Stimulated activated CD4-positive, alpha-beta T cell treated with anti-CD3 and anti-CD28 coated beads, Interleukin-1b, Interleukin-23, amount 100 ng/mL, for 1 hour (primary cell): ENCODE measurements around the gene LMO3.
"Not testable (repeated sequence)": the region's sequence is repeated elsewhere in the genome, so short reads cannot be mapped to it uniquely, and the experiment has no call there.

ENCODE experiments used
- DNase-seq, 2 donors: peaks; one replicate each; pipeline ENCODE4 v3.0.0-alpha.2; 2020; ENCODE audit warnings: low read depth in 2 of 2

Gene LMO3

DNA sequence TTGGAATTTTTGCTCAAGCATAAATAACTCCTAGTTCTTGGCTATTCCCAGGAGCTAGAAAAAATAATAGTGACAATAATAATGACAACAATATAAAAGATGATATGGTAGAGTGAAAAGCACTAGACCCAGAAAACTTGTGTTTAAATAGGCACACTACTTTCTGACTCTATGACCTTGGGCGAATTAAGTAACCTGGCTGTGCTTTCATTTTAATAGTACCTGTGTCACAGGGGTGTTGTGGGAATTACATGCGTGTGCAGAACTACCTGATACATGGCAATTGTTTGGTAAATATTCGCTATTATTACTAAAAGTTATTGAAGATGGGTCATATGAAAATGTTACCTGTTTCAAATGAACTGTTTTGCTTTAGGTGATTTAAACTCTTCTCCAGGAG lies 60.1 kb downstream of the LMO3 start:
- DNase-seq = no peak

DNA sequence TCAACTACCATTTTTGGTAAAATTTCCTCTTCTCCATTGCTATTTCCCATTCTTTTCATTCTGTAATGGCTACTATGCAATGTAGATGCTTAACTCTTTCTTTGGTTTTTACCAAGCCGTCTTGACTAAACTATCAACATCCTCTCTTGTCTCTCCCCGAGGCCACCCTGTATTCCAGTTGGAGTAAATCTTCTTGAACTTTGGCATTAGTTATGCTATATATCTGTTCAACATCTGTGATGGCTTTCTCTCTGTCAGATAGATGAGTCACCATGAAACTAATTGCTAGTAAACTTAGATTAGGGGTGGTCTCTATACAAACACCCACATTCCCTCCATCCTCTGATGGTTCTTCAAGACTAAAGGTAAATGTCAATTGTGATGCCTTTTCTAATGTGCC lies 63.4 kb downstream of the LMO3 start:
- no peak for DNase-seq

GRCh38 chr12:16537652-16538051 lies 68.3 kb downstream of the LMO3 start:
- DNase-seq = not testable (repeated sequence)

GRCh38 chr12:16531621-16532020 lies 74.3 kb downstream of the LMO3 start:
- no peak for DNase-seq

DNA sequence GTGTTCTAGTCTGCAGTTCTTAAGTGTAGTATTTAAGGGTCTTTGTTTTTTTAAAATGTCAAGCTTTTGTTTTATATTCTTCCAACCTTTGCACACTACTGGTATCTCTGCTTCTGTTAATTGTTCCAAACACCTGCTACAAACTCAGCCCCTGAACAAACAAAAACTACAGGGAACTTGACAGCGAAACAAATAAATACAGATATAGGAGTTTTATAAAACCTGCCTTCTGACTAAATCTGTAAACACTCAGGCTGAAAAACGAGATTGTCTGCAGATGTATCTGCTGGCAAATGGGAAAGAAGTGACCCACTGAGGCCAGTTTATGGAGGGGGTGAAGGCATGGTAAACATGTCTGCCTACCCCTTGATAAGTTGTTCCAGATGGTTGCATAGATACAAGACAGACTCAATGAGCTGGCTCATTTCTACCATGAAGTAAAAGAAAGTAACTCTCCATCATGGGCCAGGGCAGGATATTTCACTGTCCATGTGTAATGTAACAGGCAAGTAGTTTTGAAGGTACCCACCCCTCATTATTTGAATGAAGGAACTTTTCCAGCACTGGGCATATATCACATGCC lies 75.6 kb downstream of the LMO3 start:
- no peak for DNase-seq

- no peak for DNase-seq
These were observed 79.3 kb downstream of the LMO3 start for GRCh38 chr12:16526693-16527092.

GRCh38 chr12:16524378-16524777 lies 81.6 kb downstream of the LMO3 start:
- DNase-seq = no peak

DNA sequence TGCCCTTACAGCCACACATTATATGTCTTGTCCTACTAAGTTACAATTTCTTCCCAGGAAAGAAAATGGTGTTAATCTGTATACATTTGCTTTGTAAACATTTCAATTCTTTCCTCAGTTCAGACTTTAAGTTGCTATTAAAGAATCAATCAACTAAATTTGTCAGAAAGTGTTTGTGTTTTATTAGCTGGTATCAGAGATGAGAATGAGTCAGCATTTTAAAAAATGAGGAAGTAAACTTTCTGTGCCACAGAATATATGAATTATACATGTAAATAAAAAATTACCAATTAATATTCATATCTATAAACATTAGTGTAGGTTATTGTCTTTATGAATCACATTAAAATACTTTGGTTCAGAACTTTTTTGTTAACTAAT lies 82.0 kb downstream of the LMO3 start:
- no peak for DNase-seq

- no peak for DNase-seq
These were observed 82.5 kb downstream of the LMO3 start for GRCh38 chr12:16523284-16523950.

GRCh38 chr12:16520328-16520727 lies 85.6 kb downstream of the LMO3 start:
- no peak for DNase-seq

DNA sequence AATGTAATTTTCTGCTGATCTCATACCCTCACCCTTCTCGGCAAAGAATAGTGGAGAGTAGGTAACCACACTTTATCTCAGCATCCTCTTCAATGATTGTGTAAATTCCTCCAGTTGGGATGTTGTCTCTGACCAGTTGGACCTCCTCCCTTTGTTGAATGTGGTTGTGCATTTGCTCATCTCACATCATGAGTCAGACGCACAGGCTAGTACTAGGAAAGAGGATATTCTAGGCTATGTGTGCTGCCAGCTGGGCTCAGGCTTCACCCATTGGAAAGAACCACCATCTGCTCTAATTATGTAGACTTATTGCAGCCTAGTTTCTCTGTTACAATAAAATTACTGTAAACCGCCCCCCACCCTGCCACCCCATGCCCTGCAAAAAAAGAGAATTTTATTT lies 90.3 kb downstream of the LMO3 start:
- DNase-seq = no peak

DNA sequence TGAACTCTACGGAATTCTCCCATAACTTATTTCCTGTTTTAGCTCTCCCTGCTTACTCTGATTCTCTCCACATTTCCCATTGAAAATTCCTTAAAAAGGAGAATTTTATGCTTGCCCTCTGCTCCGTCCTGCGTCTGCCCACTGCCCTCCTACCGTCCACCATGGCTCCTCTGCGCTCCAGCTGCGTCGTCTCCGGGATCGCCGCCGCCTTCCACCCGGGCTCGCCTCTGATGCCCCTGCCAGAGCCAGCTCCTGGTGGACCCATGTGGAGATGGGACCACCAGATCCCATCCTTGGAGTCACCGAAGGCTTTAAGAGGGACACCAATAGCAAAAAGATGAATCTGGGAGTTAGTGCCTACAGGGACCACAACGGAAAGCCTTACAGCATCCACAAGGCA lies 92.7 kb downstream of the LMO3 start:
- DNase-seq = no peak

DNA sequence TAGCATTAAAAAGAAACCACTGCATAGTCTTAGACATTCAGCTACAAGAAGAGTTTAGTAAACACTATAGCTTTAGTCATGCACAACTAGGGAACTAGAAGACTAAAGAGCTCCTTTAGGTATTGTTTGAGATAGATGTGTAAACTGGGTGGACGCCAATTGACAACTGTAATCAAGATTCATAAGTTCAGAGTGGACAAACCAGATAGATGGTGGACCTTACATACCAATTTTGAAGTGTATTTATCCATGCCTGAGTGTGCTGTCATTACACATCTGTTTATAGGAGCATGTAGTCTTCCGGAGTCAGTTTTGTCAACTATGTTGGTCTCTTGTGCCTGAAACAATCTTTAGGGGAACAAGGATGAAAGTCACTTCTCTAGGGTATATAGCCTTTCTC lies 96.6 kb downstream of the LMO3 start:
- no peak for DNase-seq

DNA sequence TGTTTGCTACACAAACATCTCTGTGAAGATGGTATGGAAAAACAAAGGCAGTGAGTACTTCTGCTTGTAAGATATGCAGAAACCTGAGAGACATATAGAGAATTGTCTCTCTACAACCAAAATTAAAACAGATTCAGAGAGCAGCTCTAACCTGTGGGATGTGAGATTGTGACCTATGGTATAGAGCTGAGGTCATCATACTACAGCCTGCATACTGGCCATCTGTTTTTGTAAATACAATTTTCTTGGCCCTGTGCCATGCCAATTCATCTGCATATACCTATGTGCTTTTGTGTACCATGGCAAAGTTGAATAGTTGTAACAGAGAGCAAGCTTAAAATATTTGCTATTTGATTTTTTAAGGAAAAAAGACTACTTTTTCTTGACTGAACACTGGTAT lies 99.6 kb downstream of the LMO3 start:
- no peak for DNase-seq

DNA sequence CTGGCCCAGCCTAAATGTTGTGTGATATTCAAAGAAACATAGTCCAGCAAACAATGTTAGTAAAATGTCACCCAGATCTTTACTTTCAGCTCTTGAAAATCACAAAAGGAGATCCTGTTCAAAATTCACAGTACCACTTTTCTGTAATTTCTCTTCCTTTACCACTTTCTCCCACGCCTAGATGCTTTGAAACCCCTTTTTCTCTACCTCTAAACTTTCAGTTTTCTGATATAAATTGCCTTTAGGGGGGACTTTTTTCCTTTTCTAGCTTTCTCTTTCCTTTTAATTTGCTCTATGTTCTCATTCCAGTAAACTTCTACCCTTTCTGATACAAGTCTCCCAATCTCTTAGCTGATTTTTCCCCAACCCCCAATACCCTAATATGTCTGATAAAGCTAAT lies 101.8 kb downstream of the LMO3 start:
- DNase-seq = no peak

- DNase-seq = no peak
These were observed 106.4 kb downstream of the LMO3 start for GRCh38 chr12:16499611-16500010.
